ENCODE measurements around the gene VSIR.

DNA sequence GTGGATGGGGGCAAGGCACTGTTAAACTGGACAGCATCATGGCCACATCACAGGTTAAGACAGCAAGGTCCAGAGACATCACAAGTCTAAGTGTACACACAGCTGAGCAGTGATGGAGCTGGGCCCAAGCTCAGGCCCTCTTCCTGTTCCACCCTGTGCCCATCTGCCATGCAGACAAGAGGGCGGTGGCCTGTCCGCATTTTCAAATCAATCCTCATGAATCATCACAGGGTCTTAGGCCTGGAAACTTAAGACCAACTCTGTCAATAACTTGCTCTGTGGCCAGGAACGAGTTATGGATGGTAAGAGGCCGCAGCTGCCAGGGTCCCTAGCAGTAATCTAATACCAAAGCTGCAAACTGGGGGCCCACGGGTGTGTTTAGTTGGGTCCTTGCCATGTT lies 56.9 kb downstream of the VSIR start:
- no peak for TF ChIP-seq POLR2A (IDR thresholded peaks at IDR 0.05)
- TF ChIP-seq, protein P1, sequence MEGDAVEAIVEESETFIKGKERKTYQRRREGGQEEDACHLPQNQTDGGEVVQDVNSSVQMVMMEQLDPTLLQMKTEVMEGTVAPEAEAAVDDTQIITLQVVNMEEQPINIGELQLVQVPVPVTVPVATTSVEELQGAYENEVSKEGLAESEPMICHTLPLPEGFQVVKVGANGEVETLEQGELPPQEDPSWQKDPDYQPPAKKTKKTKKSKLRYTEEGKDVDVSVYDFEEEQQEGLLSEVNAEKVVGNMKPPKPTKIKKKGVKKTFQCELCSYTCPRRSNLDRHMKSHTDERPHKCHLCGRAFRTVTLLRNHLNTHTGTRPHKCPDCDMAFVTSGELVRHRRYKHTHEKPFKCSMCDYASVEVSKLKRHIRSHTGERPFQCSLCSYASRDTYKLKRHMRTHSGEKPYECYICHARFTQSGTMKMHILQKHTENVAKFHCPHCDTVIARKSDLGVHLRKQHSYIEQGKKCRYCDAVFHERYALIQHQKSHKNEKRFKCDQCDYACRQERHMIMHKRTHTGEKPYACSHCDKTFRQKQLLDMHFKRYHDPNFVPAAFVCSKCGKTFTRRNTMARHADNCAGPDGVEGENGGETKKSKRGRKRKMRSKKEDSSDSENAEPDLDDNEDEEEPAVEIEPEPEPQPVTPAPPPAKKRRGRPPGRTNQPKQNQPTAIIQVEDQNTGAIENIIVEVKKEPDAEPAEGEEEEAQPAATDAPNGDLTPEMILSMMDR (IDR thresholded peaks at IDR 0.05 in 8 of 11, conservative IDR thresholded peaks at IDR 0.05 in 3 of 11), result no peak
- TF ChIP-seq POLR2AphosphoS5 (IDR thresholded peaks at IDR 0.05), result no peak
